Activated CD8-positive, alpha-beta T cell treated with anti-CD3 and anti-CD28 coated beads for 36 hours (primary cell): ENCODE data around the gene ADGRG4. TPM values are rescaled to one million over a fixed set of nuclear protein-coding genes. Genes with fewer than 3 reads are reported as not detected.
A peak's percentile ranks its signal among the peaks of the same experiment; 100 is the strongest.

Source experiments
- ATAC-seq: fragments of 200-7000 bp; cut with Tn5 transposase; one replicate; pipeline ENCODE4 v1.10.0; 2021; ENCODE audit warnings: mild to moderate bottlenecking, moderate library complexity
- CTCF ChIA-PET: fragments of 350-600 bp; sonication (Branson Sonifier 250); formaldehyde crosslinking; loops from one replicate; lab custom pipeline; 2021; ENCODE audit warnings: antibody characterized with exemption; lab: Charles Lee
- POLR2A ChIA-PET: fragments of 350-600 bp; sonication (Branson Sonifier 250); formaldehyde crosslinking; loops from one replicate; lab custom pipeline; 2021; ENCODE audit warnings: antibody characterized with exemption; lab: Charles Lee
- DNase-seq: peaks from one replicate; pipeline ENCODE4 v3.0.0-alpha.2; 2020
- H3K27ac Mint-ChIP-seq: one replicate; pipeline ENCODE4 v1.8.0; 2021; ENCODE audit warnings: mild to moderate bottlenecking, mixed read lengths
- H3K27me3 Mint-ChIP-seq: one replicate; pipeline ENCODE4 v1.8.0; 2021; ENCODE audit warnings: mixed read lengths
- H3K36me3 Mint-ChIP-seq: one replicate; pipeline ENCODE4 v1.8.0; 2021; ENCODE audit warnings: low read depth, mixed read lengths
- H3K4me1 Mint-ChIP-seq: one replicate; pipeline ENCODE4 v1.8.0; 2021; ENCODE audit warnings: low read depth, mixed read lengths
- H3K4me3 Mint-ChIP-seq: one replicate; pipeline ENCODE4 v1.8.0; 2021; ENCODE audit warnings: mild to moderate bottlenecking, moderate library complexity, mixed read lengths
- H3K9me3 Mint-ChIP-seq: one replicate; pipeline ENCODE4 v1.8.0; 2021; ENCODE audit warnings: mixed read lengths
- CTCF ChIP-seq: fragments of 200-600 bp; IDR thresholded peaks from one replicate; pipeline ENCODE4 v1.8.0; 2022; ENCODE audit warnings: antibody characterized with exemption, mild to moderate bottlenecking
- intact Hi-C: fragments of 100-400 bp; cut with micrococcal nuclease; formaldehyde crosslinking; loops from one replicate; pipeline ENCODE4 v1.10.0; 2022
- total RNA-seq, 2 experiments: library from RNA; stranded (reverse); gene quantifications; one replicate each; pipeline ENCODE4 v1.2.3, GENCODE V29; 2021

ADGRG4 gene
- total RNA-seq, 2 experiments from 2014 or later = not detected

- ChIA-PET POLR2A (interaction anchor here (1.0 kb wide), 1 partner anchor 96 kb away, joined by 3 read pairs; no protein-coding TSS in a partner anchor), CTCF (interaction anchor here (0.7 to 1.6 kb wide), 2 partner anchors 9 kb away, joined by 3 to 6 read pairs; no protein-coding TSS in a partner anchor)
- intact Hi-C loops = no loop called here
- no peak for DNase-seq
- no peaks in the 10 kb centered on the region for H3K27me3 Mint-ChIP-seq
- peaks cover 16% of the 10 kb centered on the region for H3K4me1 Mint-ChIP-seq
- no peaks in the 10 kb centered on the region for H3K36me3 Mint-ChIP-seq
- H3K9me3 Mint-ChIP-seq = no peaks in the 10 kb centered on the region
- no peak for ATAC-seq
- H3K27ac Mint-ChIP-seq = no peak overlapping the region
- H3K4me3 Mint-ChIP-seq = no peak overlapping the region
- no peak for TF ChIP-seq CTCF
Measured at GRCh38 chrX:136258951-136259350, 41.8 kb upstream of the ADGRG4 start.

- TF ChIP-seq CTCF = no peak
- Mint-ChIP-seq H3K4me1 (peaks cover 16% of the 10 kb centered on the region), H3K4me3 (no peak overlapping the region), H3K27ac (peak overlapping the region; percentile 80), H3K27me3 (no peaks in the 10 kb centered on the region), H3K9me3 (no peaks in the 10 kb centered on the region), H3K36me3 (no peaks in the 10 kb centered on the region)
- peak; percentile 71 for ATAC-seq
- DNase-seq = peak; percentile 24
- ChIA-PET POLR2A (interaction anchor here (1.0 kb wide), 1 partner anchor 96 kb away, joined by 3 read pairs; no protein-coding TSS in a partner anchor), CTCF (interaction anchor here (1.6 kb wide), 1 partner anchor 9 kb away, joined by 6 read pairs; no protein-coding TSS in a partner anchor)
- intact Hi-C loops = no loop called here
Measured at GRCh38 chrX:136259543-136259942, 41.2 kb upstream of the ADGRG4 start.

- H3K27me3 Mint-ChIP-seq = no peaks in the 10 kb centered on the region
- no peaks in the 10 kb centered on the region for H3K9me3 Mint-ChIP-seq
- ATAC-seq = no peak
- peaks cover 16% of the 10 kb centered on the region for H3K4me1 Mint-ChIP-seq
- ChIA-PET CTCF (no interaction called here), POLR2A (no interaction called here)
- no peak overlapping the region for H3K4me3 Mint-ChIP-seq
- intact Hi-C loops = no loop called here
- no peaks in the 10 kb centered on the region for H3K36me3 Mint-ChIP-seq
- DNase-seq = no peak
- no peak for TF ChIP-seq CTCF
- no peak overlapping the region for H3K27ac Mint-ChIP-seq
Measured at GRCh38 chrX:136260776-136261175, 40.0 kb upstream of the ADGRG4 start.

- no peak for DNase-seq
- TF ChIP-seq CTCF = no peak
- intact Hi-C loops = no loop called here
- Mint-ChIP-seq H3K9me3 (no peaks in the 10 kb centered on the region), H3K36me3 (no peaks in the 10 kb centered on the region), H3K4me3 (no peak overlapping the region), H3K27me3 (no peaks in the 10 kb centered on the region), H3K27ac (no peak overlapping the region), H3K4me1 (peaks cover 16% of the 10 kb centered on the region)
- ATAC-seq = no peak
- CTCF ChIA-PET = no interaction called here
- POLR2A ChIA-PET = no interaction called here
Measured at GRCh38 chrX:136261321-136261720, 39.4 kb upstream of the ADGRG4 start.

- Mint-ChIP-seq H3K27me3 (no peaks in the 10 kb centered on the region), H3K36me3 (no peaks in the 10 kb centered on the region), H3K4me1 (peaks cover 16% of the 10 kb centered on the region), H3K4me3 (no peak overlapping the region), H3K9me3 (no peaks in the 10 kb centered on the region), H3K27ac (no peak overlapping the region)
- ATAC-seq (no peak), DNase-seq (no peak)
- TF ChIP-seq CTCF = no peak
- intact Hi-C loops = no loop called here
- CTCF ChIA-PET = interaction anchor here (0.6 kb wide), 1 partner anchor 9 kb away, joined by 4 read pairs; no protein-coding TSS in a partner anchor
- POLR2A ChIA-PET = no interaction called here
Measured at GRCh38 chrX:136262243-136262642, 38.5 kb upstream of the ADGRG4 start.
